Measurements from ENCODE around the gene LRRC7.

LRRC7 gene

GRCh38 chr1:69567652-69568420 is at the start of gene LRRC7:
TSS of gene LRRC7 (plus strand) at chr1:69567922. CDS start at chr1:69568640, 718 bp downstream.
- DNase-seq, result no peak

- no peak for DNase-seq
These were observed 48.7 kb upstream of the LRRC7 start for GRCh38 chr1:69519006-69519405.

- no peak for DNase-seq
These were observed 47.4 kb upstream of the LRRC7 start for GRCh38 chr1:69520326-69520725.

- no peak for DNase-seq
These were observed 44.7 kb upstream of the LRRC7 start for GRCh38 chr1:69523032-69523431.

GRCh38 chr1:69523461-69523860 is 44.3 kb upstream of the LRRC7 start:
- DNase-seq, result no peak

GRCh38 chr1:69524015-69524414 is 43.7 kb upstream of the LRRC7 start:
- no peak for DNase-seq

- no peak for DNase-seq
These were observed 40.4 kb upstream of the LRRC7 start for GRCh38 chr1:69527273-69527672.

- no peak for DNase-seq
These were observed 39.3 kb upstream of the LRRC7 start for GRCh38 chr1:69528376-69528775.

GRCh38 chr1:69533343-69533742 is 34.4 kb upstream of the LRRC7 start:
- DNase-seq, result no peak

- no peak for DNase-seq
These were observed 32.9 kb upstream of the LRRC7 start for GRCh38 chr1:69534829-69535228.

GRCh38 chr1:69535490-69535889 is 32.2 kb upstream of the LRRC7 start:
- no peak for DNase-seq

GRCh38 chr1:69540052-69540451 is 27.7 kb upstream of the LRRC7 start:
- no peak for DNase-seq

GRCh38 chr1:69551476-69552324 is 16.0 kb upstream of the LRRC7 start:
- no peak for DNase-seq

- DNase-seq, result no peak
These were observed 14.0 kb upstream of the LRRC7 start for GRCh38 chr1:69553726-69554125.

GRCh38 chr1:69568421-69569174 is 876 bp downstream of the LRRC7 start:
- DNase-seq, result no peak

GRCh38 chr1:69569175-69569541 is 1.4 kb downstream of the LRRC7 start:
- no peak for DNase-seq

GRCh38 chr1:69569576-69570328 is 2.0 kb downstream of the LRRC7 start:
- no peak for DNase-seq

- DNase-seq, result no peak
These were observed 2.6 kb downstream of the LRRC7 start for GRCh38 chr1:69570356-69570755.

GRCh38 chr1:69572921-69573320 is 5.2 kb downstream of the LRRC7 start:
- DNase-seq, result no peak

GRCh38 chr1:69573911-69574310 is 6.2 kb downstream of the LRRC7 start:
- DNase-seq, result no peak

GRCh38 chr1:69585666-69586065 is 17.9 kb downstream of the LRRC7 start:
- no peak for DNase-seq

- no peak for DNase-seq
These were observed 19.7 kb downstream of the LRRC7 start for GRCh38 chr1:69587391-69587790.

GRCh38 chr1:69589799-69590198 is 22.1 kb downstream of the LRRC7 start:
- no peak for DNase-seq
